ENCODE data around the gene FGF16. TPM values are rescaled to one million over a fixed set of nuclear protein-coding genes. Genes with fewer than 3 reads are reported as not detected.

FGF16 gene
- total RNA-seq (2022; extraction: Qiagen RNA extraction) = not detected in 5 replicates

GRCh38 chrX:77446908-77447652, at the start of gene FGF16:
TSS of gene FGF16 (plus strand) at chrX:77447389. CDS start at chrX:77447675, 286 bp downstream.

